Endometrial microvascular endothelial cells (primary cell): ENCODE measurements around the gene NCKIPSD. TPM values are rescaled to one million over a fixed set of nuclear protein-coding genes. Genes with fewer than 3 reads are reported as not detected.

Source experiments
- in situ Hi-C: cut with HindIII; loops from 2 replicates; pipeline ENCODE4 v1.10.0; 2017; ENCODE audit warnings: low sequenced_read_pairs, low pct_unique_long_range_greater_than_20kb; ENCODE audit errors: inconsistent ontology term
- total RNA-seq: library from RNA; depleted of rRNA; stranded (reverse); fragments of >200 nt; gene quantifications from one replicate; pipeline ENCODE4 v1.2.3, GENCODE V29; 2015; ENCODE audit errors: inconsistent ontology term

Gene NCKIPSD
- total RNA-seq, 1 donor from 2014 or later, result 16.7 TPM

- in situ Hi-C loops, result no loop called here
These were observed 52.5 kb downstream of the NCKIPSD start for GRCh38 chr3:48633256-48633655.

- in situ Hi-C loops, result no loop called here
These were observed 53.9 kb downstream of the NCKIPSD start for GRCh38 chr3:48631516-48632448.

GRCh38 chr3:48630833-48631232, 54.9 kb downstream of the NCKIPSD start:
- in situ Hi-C loops, result no loop called here

- in situ Hi-C loops, result no loop called here
These were observed 55.3 kb downstream of the NCKIPSD start for GRCh38 chr3:48630407-48630806.

GRCh38 chr3:48629894-48630293, 55.8 kb downstream of the NCKIPSD start:
- in situ Hi-C loops, result no loop called here

GRCh38 chr3:48628277-48629017, 57.3 kb downstream of the NCKIPSD start:
- in situ Hi-C loops, result no loop called here

- in situ Hi-C loops, result no loop called here
These were observed 60.1 kb downstream of the NCKIPSD start for GRCh38 chr3:48625600-48625999.

- in situ Hi-C loops, result no loop called here
These were observed 60.9 kb downstream of the NCKIPSD start for GRCh38 chr3:48624767-48625166.

GRCh38 chr3:48623851-48624547, 61.7 kb downstream of the NCKIPSD start:
- in situ Hi-C loops, result no loop called here

Other genes starting within 250 kb of the NCKIPSD start
- 20.8 TPM for gene CCDC51, start 245.8 kb downstream of the NCKIPSD start, total RNA-seq
- gene TMA7, start 245.7 kb downstream of the NCKIPSD start, total RNA-seq, result 329 TPM
- 10.7 TPM for gene ATRIP, start 239.2 kb downstream of the NCKIPSD start, total RNA-seq
- gene SHISA5, start 181.7 kb downstream of the NCKIPSD start, total RNA-seq, result 359 TPM
- gene PFKFB4, start 129.1 kb downstream of the NCKIPSD start, total RNA-seq, result 3.3 TPM
- gene UCN2, start 122.1 kb downstream of the NCKIPSD start, total RNA-seq, result not detected
- not detected for gene COL7A1, start 90.6 kb downstream of the NCKIPSD start, total RNA-seq
- gene UQCRC1, start 76.3 kb downstream of the NCKIPSD start, total RNA-seq, result 355 TPM
- not detected for gene TMEM89, start 64.1 kb downstream of the NCKIPSD start, total RNA-seq
- 22.5 TPM for gene SLC26A6, start 50.5 kb downstream of the NCKIPSD start, total RNA-seq
- gene CELSR3, start 23.0 kb downstream of the NCKIPSD start, total RNA-seq, result 1.0 TPM
- gene IP6K2, start 31.3 kb upstream of the NCKIPSD start, total RNA-seq, result 42.0 TPM
- 56.1 TPM for gene PRKAR2A, start 162.0 kb upstream of the NCKIPSD start, total RNA-seq
- 43.4 TPM for gene SLC25A20, start 213.0 kb upstream of the NCKIPSD start, total RNA-seq
- 53.2 TPM for gene ARIH2, start 232.9 kb upstream of the NCKIPSD start, total RNA-seq